Measurements from ENCODE around the gene PRPS1L1.

PRPS1L1 gene

DNA sequence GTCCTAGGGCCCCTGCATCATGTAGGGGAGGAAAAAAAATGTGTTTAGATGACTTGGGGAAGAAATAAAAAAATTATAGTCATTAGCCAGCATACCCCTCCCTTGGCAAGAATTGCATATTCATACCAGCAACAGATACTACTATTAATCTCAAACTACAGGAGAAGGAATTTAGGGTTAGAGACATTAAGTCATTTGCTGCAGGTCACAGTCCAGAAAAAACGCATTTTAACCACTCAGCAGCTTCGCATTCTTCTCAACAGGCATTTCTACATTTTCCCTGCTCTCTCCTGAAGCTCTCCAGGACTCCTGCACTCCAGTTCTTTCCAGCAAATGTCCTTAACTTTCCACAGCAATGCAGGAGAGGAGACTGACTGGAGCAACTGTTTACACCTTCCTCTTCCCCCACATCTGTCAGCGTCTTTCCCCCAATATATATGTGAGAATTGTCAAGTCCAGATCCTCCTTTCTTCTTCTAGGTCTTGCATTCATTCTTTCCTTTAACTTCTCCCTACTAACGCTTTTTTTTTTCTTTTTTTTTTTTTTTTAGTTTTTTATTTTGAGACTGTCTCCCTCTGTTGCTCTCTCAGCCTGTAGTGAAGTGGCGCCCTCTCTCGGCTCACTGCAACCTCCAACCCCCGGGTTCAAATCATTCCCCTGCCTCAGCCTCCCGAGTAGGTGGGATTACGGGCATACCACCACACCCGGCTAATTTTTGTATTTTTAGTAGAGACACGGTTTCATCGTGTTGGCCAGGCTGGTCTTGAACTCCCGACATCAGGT is 35.6 kb downstream of the PRPS1L1 start:
- no peak for TF ChIP-seq Cebpa-rat (IDR thresholded peaks at IDR 0.05)
- no peaks in the 10 kb centered on the region for H3K36me3 ChIP-seq

GRCh38 chr7:17990761-17991160 is 36.9 kb downstream of the PRPS1L1 start:
- Histone ChIP-seq H3K36me3 (no peaks in the 10 kb centered on the region), H4K20me1 (no peaks in the 10 kb centered on the region), H3K9me3 (no peaks in the 10 kb centered on the region), H3K27me3 (no peaks in the 10 kb centered on the region), H3K9ac (no peak overlapping the region), H3K4me1 (no peaks in the 10 kb centered on the region), H3K27ac (no peak overlapping the region), H3K4me2 (no peak overlapping the region), H3K4me3 (no peak overlapping the region)
- TF ChIP-seq Cebpa-rat (IDR thresholded peaks at IDR 0.05) = no peak

More for the DNA sequence above, 35.6 kb downstream of the PRPS1L1 start:
- Histone ChIP-seq H3K4me1 (no peaks in the 10 kb centered on the region), H3K4me3 (no peak overlapping the region), H3K9ac (no peak overlapping the region), H3K4me2 (no peak overlapping the region), H3K27ac (no peak overlapping the region), H4K20me1 (no peaks in the 10 kb centered on the region), H3K27me3 (no peaks in the 10 kb centered on the region), H3K9me3 (no peaks in the 10 kb centered on the region)

GRCh38 chr7:17989546-17989945 is 38.1 kb downstream of the PRPS1L1 start:
- H3K4me1 ChIP-seq = no peaks in the 10 kb centered on the region
- H3K27me3 ChIP-seq = no peaks in the 10 kb centered on the region
- no peaks in the 10 kb centered on the region for H3K36me3 ChIP-seq
- no peaks in the 10 kb centered on the region for H4K20me1 ChIP-seq
- H3K9me3 ChIP-seq = no peaks in the 10 kb centered on the region
- H3K9ac ChIP-seq = no peak overlapping the region
- no peak overlapping the region for H3K27ac ChIP-seq
- no peak for TF ChIP-seq Cebpa-rat (IDR thresholded peaks at IDR 0.05)
- H3K4me2 ChIP-seq = no peak overlapping the region
- no peak overlapping the region for H3K4me3 ChIP-seq

- H3K4me1 ChIP-seq = no peaks in the 10 kb centered on the region
- no peaks in the 10 kb centered on the region for H4K20me1 ChIP-seq
- no peaks in the 10 kb centered on the region for H3K9me3 ChIP-seq
- no peak overlapping the region for H3K4me2 ChIP-seq
- H3K9ac ChIP-seq = no peak overlapping the region
- TF ChIP-seq Cebpa-rat (IDR thresholded peaks at IDR 0.05) = no peak
- no peaks in the 10 kb centered on the region for H3K27me3 ChIP-seq
- H3K36me3 ChIP-seq = no peaks in the 10 kb centered on the region
- H3K27ac ChIP-seq = no peak overlapping the region
- H3K4me3 ChIP-seq = no peak overlapping the region
Measured at GRCh38 chr7:17988858-17989257, 38.8 kb downstream of the PRPS1L1 start.

GRCh38 chr7:17988141-17988540 is 39.5 kb downstream of the PRPS1L1 start:
- Histone ChIP-seq H4K20me1 (no peaks in the 10 kb centered on the region), H3K4me3 (no peak overlapping the region), H3K27ac (no peak overlapping the region), H3K27me3 (no peaks in the 10 kb centered on the region), H3K4me2 (no peak overlapping the region), H3K9ac (no peak overlapping the region), H3K36me3 (no peaks in the 10 kb centered on the region), H3K4me1 (no peaks in the 10 kb centered on the region), H3K9me3 (no peaks in the 10 kb centered on the region)
- no peak for TF ChIP-seq Cebpa-rat (IDR thresholded peaks at IDR 0.05)

- H3K27ac ChIP-seq = no peak overlapping the region
Measured at GRCh38 chr7:17986851-17987250, 40.8 kb downstream of the PRPS1L1 start.

DNA sequence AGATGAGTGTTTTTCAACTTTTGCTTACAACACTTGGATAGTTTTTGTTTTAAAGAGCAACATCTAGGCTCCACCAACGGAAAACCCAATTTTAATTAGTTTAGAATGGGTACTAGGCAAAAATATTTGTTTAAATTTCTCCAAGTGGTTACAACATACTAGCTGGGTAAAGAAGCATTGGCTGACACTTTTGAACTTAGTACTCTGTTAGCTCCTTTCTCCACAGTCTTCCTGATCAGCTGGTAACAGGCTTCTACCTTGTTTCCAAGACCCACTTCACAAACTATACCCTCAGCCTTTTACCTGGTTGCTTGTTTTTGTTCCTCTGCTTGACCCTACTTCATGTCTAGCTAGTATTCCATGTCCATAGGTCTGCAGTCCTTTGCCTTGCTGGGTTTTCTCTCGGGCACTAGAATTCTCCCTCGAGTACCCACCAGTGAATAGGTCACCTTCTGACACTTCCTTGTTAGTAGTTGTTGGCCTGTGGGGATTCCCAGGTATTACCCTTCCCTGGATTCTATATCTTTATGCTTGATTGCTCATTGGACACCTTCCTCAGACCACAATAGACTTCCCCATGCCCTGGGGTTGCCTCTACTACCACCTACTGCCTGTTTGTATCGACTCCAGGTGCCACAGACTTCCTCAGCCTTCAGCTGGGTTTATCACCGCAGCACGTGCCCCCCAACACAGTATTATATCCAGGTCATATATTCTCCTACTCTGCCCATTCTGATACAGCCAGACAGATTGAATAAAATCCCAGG is 42.0 kb downstream of the PRPS1L1 start:
- no peak overlapping the region for H3K27ac ChIP-seq
- H4K20me1 ChIP-seq = no peaks in the 10 kb centered on the region
- H3K27me3 ChIP-seq = no peaks in the 10 kb centered on the region
- H3K4me2 ChIP-seq = no peak overlapping the region
- H3K9me3 ChIP-seq = 0 out of 2 replicates have a peak, but pooled peaks cover 8% of the 10 kb centered on the region
- H3K4me1 ChIP-seq = no peaks in the 10 kb centered on the region
- H3K4me3 ChIP-seq = no peak overlapping the region
- no peaks in the 10 kb centered on the region for H3K36me3 ChIP-seq
- H3K9ac ChIP-seq = no peak overlapping the region
- no peak for TF ChIP-seq Cebpa-rat (IDR thresholded peaks at IDR 0.05)

More at GRCh38 chr7:17986851-17987250, 40.8 kb downstream of the PRPS1L1 start:
- Histone ChIP-seq H3K36me3 (no peaks in the 10 kb centered on the region), H3K4me2 (no peak overlapping the region), H3K4me1 (no peaks in the 10 kb centered on the region), H3K9ac (no peak overlapping the region), H3K27me3 (no peaks in the 10 kb centered on the region), H3K9me3 (no peaks in the 10 kb centered on the region), H4K20me1 (no peaks in the 10 kb centered on the region), H3K4me3 (no peak overlapping the region)
- no peak for TF ChIP-seq Cebpa-rat (IDR thresholded peaks at IDR 0.05)

DNA sequence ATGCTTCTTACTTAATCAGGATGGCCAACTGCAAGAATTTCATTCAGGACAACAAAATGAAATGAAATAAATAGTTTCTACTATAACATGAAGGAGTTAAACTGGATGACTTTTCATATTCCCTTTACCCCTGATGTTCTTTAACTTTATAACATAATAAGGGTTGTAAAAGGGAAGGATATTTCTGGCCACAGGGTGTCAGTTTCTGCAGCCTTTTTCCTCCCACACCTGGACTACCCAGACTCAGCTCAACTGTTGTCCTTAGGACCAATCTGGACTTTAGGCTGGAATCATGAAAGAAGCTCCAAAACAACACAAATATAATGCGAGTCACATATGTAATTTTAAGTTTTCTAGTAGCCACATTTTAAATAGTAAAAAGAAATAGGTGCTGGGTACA is 43.4 kb downstream of the PRPS1L1 start:
- Histone ChIP-seq H3K4me1 (no peaks in the 10 kb centered on the region), H3K27ac (no peak overlapping the region), H4K20me1 (no peaks in the 10 kb centered on the region), H3K27me3 (no peaks in the 10 kb centered on the region), H3K36me3 (no peaks in the 10 kb centered on the region), H3K9ac (no peak overlapping the region), H3K4me2 (no peak overlapping the region), H3K9me3 (0 out of 2 replicates have a peak, but pooled peaks cover 8% of the 10 kb centered on the region), H3K4me3 (no peak overlapping the region)
- TF ChIP-seq Cebpa-rat (IDR thresholded peaks at IDR 0.05) = no peak

DNA sequence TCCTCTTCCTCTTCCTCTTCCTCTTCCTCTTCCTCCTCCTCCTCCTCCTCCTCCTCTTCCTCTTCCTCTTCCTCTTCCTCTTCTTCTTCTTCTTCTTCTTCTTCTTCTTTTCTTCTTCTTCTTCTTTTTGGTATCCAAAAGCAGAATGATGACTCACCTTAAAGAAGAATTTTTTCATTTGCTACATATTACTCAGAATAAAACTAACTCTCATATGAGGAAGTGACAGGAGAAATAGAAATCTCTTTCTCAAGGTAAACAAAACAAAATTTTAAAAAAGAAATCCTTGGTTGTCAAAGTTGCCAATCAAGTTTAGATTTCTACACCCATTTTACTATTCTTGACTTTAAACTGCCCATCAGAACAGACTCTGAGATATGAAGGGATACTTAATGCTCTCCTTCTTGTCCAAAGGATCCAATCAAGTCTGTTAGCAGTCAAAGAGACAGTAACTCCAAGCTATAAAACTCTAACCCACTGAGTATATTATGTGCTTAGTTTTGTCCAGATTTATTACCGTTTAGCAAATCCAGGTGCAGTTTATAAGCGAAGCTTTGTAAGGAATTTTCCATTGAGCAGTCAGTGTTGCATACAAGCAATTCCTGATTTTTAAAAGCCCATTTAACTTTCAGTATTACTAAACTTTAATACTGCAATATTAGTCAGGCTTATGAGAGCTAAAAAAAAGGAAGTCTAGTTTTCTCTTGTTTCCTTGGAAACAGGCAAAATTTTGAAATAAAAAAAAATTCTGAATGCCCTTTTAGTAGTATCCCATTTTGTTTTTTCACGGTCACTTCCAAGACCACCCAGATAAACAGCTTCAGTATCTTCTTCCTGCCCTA is 44.2 kb downstream of the PRPS1L1 start:
- no peaks in the 10 kb centered on the region for H3K36me3 ChIP-seq
- no peak overlapping the region for H3K27ac ChIP-seq
- no peaks in the 10 kb centered on the region for H3K4me1 ChIP-seq
- H3K9ac ChIP-seq = no peak overlapping the region
- H3K9me3 ChIP-seq = 0 out of 2 replicates have a peak, but pooled peaks cover 8% of the 10 kb centered on the region
- no peak for TF ChIP-seq Cebpa-rat (IDR thresholded peaks at IDR 0.05)
- H3K4me3 ChIP-seq = no peak overlapping the region
- H3K4me2 ChIP-seq = no peak overlapping the region
- H3K27me3 ChIP-seq = no peaks in the 10 kb centered on the region
- H4K20me1 ChIP-seq = no peaks in the 10 kb centered on the region
